ENCODE measurements around the gene DUSP19. TPM values are rescaled to one million over a fixed set of nuclear protein-coding genes. Genes with fewer than 3 reads are reported as not detected.

Gene DUSP19
- total and polyA plus RNA-seq, 2 of the 13 experiments (the other 11 are each of a cell fraction or from before 2014, with no cell fraction given), result 1.3 to 1.9 TPM

DNA sequence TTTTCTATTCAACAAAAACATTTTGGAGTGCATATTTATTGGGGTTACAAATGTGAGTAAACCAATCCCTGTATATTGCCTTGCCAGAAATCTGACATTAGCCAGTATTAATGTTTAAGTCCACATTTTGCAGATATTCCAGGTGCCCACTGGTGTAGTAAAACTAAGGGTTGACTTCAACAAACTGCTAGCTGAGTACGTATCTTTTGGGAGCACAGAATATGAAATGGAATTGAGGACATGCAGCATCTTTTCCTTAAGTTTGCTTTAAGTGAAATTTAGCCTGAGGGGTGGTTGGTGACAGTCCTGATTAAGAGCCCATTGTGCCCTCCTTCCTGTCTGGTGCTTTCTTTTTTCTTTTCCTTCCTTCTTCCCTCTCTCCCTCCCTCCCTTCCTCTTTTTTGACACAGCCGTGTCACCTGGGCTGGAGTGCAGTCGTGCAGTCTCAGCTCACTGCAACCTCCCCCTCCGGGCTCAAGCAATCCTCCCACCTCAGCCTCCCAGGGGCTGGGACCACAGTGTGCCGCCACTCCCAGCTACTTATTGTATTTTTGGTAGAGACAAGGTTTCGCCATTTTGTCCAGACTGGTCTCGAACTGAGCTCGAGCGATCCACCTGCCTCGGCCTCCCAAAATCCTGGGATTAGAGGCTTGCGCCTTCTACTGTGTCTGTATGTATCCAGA is 47.3 kb downstream of the DUSP19 start (continued):
- TF ChIP-seq ZNF20 (CRISPR knock-in tag; IDR thresholded peaks at IDR 0.05) (no peak), NFIB (CRISPR knock-in tag; IDR thresholded peaks at IDR 0.05; ENCODE audit: borderline replicate concordance) (0 out of 2 replicates have a peak, but pooled peaks have one; percentile 56), SCMH1 (CRISPR knock-in tag; IDR thresholded peaks at IDR 0.05; ENCODE audit: borderline replicate concordance) (no peak), ZBTB38 (CRISPR knock-in tag; IDR thresholded peaks at IDR 0.05) (peak; percentile 75; the same call in 1 of the 2 replicates), ZNF292 (CRISPR knock-in tag; IDR thresholded peaks at IDR 0.05; ENCODE audit: borderline replicate concordance, low read depth) (0 out of 2 replicates have a peak, but pooled peaks have one; percentile 24)
- TF ChIP-seq, protein P1, sequence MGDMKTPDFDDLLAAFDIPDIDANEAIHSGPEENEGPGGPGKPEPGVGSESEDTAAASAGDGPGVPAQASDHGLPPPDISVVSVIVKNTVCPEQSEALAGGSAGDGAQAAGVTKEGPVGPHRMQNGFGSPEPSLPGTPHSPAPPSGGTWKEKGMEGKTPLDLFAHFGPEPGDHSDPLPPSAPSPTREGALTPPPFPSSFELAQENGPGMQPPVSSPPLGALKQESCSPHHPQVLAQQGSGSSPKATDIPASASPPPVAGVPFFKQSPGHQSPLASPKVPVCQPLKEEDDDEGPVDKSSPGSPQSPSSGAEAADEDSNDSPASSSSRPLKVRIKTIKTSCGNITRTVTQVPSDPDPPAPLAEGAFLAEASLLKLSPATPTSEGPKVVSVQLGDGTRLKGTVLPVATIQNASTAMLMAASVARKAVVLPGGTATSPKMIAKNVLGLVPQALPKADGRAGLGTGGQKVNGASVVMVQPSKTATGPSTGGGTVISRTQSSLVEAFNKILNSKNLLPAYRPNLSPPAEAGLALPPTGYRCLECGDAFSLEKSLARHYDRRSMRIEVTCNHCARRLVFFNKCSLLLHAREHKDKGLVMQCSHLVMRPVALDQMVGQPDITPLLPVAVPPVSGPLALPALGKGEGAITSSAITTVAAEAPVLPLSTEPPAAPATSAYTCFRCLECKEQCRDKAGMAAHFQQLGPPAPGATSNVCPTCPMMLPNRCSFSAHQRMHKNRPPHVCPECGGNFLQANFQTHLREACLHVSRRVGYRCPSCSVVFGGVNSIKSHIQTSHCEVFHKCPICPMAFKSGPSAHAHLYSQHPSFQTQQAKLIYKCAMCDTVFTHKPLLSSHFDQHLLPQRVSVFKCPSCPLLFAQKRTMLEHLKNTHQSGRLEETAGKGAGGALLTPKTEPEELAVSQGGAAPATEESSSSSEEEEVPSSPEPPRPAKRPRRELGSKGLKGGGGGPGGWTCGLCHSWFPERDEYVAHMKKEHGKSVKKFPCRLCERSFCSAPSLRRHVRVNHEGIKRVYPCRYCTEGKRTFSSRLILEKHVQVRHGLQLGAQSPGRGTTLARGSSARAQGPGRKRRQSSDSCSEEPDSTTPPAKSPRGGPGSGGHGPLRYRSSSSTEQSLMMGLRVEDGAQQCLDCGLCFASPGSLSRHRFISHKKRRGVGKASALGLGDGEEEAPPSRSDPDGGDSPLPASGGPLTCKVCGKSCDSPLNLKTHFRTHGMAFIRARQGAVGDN (CRISPR knock-in tag; IDR thresholded peaks at IDR 0.05), result peak; percentile 36; the same call in 1 of the 2 replicates

GRCh38 chr2:183126635-183127034 is 48.1 kb downstream of the DUSP19 start:
- Histone ChIP-seq H3K27ac (ENCODE audit: extremely low read length, insufficient read depth, low read length) (no peak overlapping the region), H3K4me1 (ENCODE audit: insufficient read depth, low read length) (peaks cover 34% of the 10 kb centered on the region), H3K9me3 (ENCODE audit: low read length) (no peaks in the 10 kb centered on the region), H2AFZ (ENCODE audit: low read length) (no peak overlapping the region), H3K4me3 (replicated peaks in 1 of 3; ENCODE audit: insufficient read depth in 1 of 3, low read depth in 2 of 3, low read length in 3 of 3) (peak overlapping the region in 2 of 3 experiments; percentile 87 to 90; a peak in 2 of 6 replicates), H4K20me1 (ENCODE audit: insufficient read depth, low read length) (no peaks in the 10 kb centered on the region), H3K27me3 (ENCODE audit: control insufficient read depth in 1 of 2, insufficient read depth in 2 of 2, low read length in 2 of 2) (no peaks in the 10 kb centered on the region; a peak in 1 of 5 replicates), H3K79me2 (ENCODE audit: insufficient read depth, low read length) (peaks cover 71% of the 10 kb centered on the region), H3K4me2 (ENCODE audit: low read depth, low read length) (peak overlapping the region; percentile 99), H3K9ac (ENCODE audit: insufficient read depth, low read depth, low read length) (no peak overlapping the region), H3K36me3 (replicated peaks in 1 of 2; ENCODE audit: control insufficient read depth in 1 of 2, insufficient read depth in 2 of 2, low read length in 2 of 2) (peaks cover 0 to 24% of the 10 kb centered on the region in 2 experiments; a peak in 3 of 5 replicates)
- POLR2A ChIA-PET, result no interaction called here
- WGBS (ENCODE audit: low lambda C conversion rate), result 92% methylated on average over 2 of the region's 2 CpGs
- ATAC-seq (no peak), DNase-seq (ENCODE audit: low spot score) (no peak), FAIRE-seq (no peak)
- in situ Hi-C loops (cut with HindIII; ENCODE audit: extremely low pct_ligation_motif_present, low pct_unique_long_range_greater_than_20kb), result no loop called here
- intact Hi-C loops (cut with micrococcal nuclease; ENCODE audit: unreplicated experiment), result no loop called here
- CTCF ChIA-PET (ENCODE audit: low intra/inter-chr PET ratio, low total read pairs), result no interaction called here
- BruUV-seq (replicated peaks), result no TSS peak
- TF ChIP-seq NR0B2 (CRISPR knock-in tag; IDR thresholded peaks at IDR 0.05), result no peak
- TF ChIP-seq ATF7-NPFF (CRISPR knock-in tag; IDR thresholded peaks at IDR 0.05; ENCODE audit: low read depth), result no peak
- TF ChIP-seq ZFP36L1 (CRISPR knock-in tag; IDR thresholded peaks at IDR 0.05), result no peak
- no peak for TF ChIP-seq ZBTB20 (CRISPR knock-in tag; IDR thresholded peaks at IDR 0.05; ENCODE audit: borderline replicate concordance, low read depth)
- TF ChIP-seq, protein P2, sequence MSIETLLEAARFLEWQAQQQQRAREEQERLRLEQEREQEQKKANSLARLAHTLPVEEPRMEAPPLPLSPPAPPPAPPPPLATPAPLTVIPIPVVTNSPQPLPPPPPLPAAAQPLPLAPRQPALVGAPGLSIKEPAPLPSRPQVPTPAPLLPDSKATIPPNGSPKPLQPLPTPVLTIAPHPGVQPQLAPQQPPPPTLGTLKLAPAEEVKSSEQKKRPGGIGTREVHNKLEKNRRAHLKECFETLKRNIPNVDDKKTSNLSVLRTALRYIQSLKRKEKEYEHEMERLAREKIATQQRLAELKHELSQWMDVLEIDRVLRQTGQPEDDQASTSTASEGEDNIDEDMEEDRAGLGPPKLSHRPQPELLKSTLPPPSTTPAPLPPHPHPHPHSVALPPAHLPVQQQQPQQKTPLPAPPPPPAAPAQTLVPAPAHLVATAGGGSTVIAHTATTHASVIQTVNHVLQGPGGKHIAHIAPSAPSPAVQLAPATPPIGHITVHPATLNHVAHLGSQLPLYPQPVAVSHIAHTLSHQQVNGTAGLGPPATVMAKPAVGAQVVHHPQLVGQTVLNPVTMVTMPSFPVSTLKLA (IDR thresholded peaks at IDR 0.05), result no peak
- TF ChIP-seq ZNF780A (CRISPR knock-in tag; IDR thresholded peaks at IDR 0.05), result no peak
- TF ChIP-seq HOXA5 (CRISPR knock-in tag; IDR thresholded peaks at IDR 0.05), result no peak
